Panc1 (cell line): ENCODE results near the gene HOXA9. TPM values are rescaled to one million over a fixed set of nuclear protein-coding genes. Genes with fewer than 3 reads are reported as not detected.

Source experiments
- ATAC-seq: fragments of 200-7000 bp; cut with Tn5 transposase; 2 replicates; pipeline ENCODE4 v1.9.1; 2020; ENCODE audit warnings: mild to moderate bottlenecking, moderate library complexity
- BruUV-seq: library from RNA; stranded (reverse); fragments of 400-500 nt; replicated peaks from 2 replicates; lab custom pipeline; 2021; lab: Mats Ljungman, UMichigan
- CTCF ChIA-PET: fragments of 300-600 bp; sonication (Branson Sonifier 250); formaldehyde crosslinking; loops from one replicate; lab custom pipeline; 2022; ENCODE audit warnings: antibody characterized with exemption; lab: Charles Lee
- POLR2A ChIA-PET: fragments of 300-600 bp; sonication (Branson Sonifier 250); formaldehyde crosslinking; loops from one replicate; lab custom pipeline; 2022; ENCODE audit warnings: antibody characterized with exemption; lab: Charles Lee
- DNase-seq: peaks from one replicate; pipeline ENCODE4 v3.0.0-alpha.2; 2010; ENCODE audit warnings: low read depth, low spot score
- H3K27ac ChIP-seq: 2 replicates; pipeline ENCODE4 v1.5.1; 2011; ENCODE audit warnings: mild to moderate bottlenecking, low read length, inconsistent platforms
- H3K27me3 ChIP-seq: fragments of 200-500 bp; sonication (Bioruptor generic); 2 replicates; pipeline ENCODE4 v1.6.0; 2014; ENCODE audit warnings: low read length, inconsistent platforms; ENCODE audit not compliant: control insufficient read depth, insufficient read depth
- H3K36me3 ChIP-seq: fragments of 200-500 bp; sonication (Bioruptor generic); 2 replicates; pipeline ENCODE4 v1.5.1; 2014; ENCODE audit warnings: inconsistent platforms, mild to moderate bottlenecking, low read length, moderate library complexity; ENCODE audit not compliant: control insufficient read depth, insufficient read depth
- H3K4me1 ChIP-seq: 2 replicates; pipeline ENCODE4 v1.5.1; 2011; ENCODE audit warnings: inconsistent platforms, mild to moderate bottlenecking, low read length, moderate library complexity; ENCODE audit not compliant: control insufficient read depth, insufficient read depth
- H3K4me3 ChIP-seq, 2 experiments: 2 replicates each; pipeline ENCODE4 v1.5.1; 2011 to 2012; ENCODE audit warnings: low read depth in 2 of 2, low read length in 2 of 2, mild to moderate bottlenecking in 2 of 2, inconsistent platforms in 1 of 2, moderate library complexity in 1 of 2
- H3K9me3 ChIP-seq: fragments of 200-500 bp; sonication (Bioruptor generic); 2 replicates; pipeline ENCODE4 v1.5.1; 2014; ENCODE audit warnings: low read depth, mild to moderate bottlenecking, inconsistent platforms, low read length, moderate library complexity; ENCODE audit not compliant: control insufficient read depth, insufficient read depth
- POLR2AphosphoS5 ChIP-seq: IDR thresholded peaks from 2 replicates; pipeline ENCODE4 v1.6.1; 2012; ENCODE audit warnings: mild to moderate bottlenecking, low read depth, low read length, moderate library complexity
- SIN3A ChIP-seq: IDR thresholded peaks from 2 replicates; pipeline ENCODE4 v1.6.1; 2012; ENCODE audit warnings: low read depth, mild to moderate bottlenecking, low read length, moderate library complexity, borderline replicate concordance; ENCODE audit not compliant: insufficient read depth
- TCF7L2 ChIP-seq: IDR thresholded peaks from 2 replicates; pipeline ENCODE4 v1.6.1; 2011; ENCODE audit warnings: mild to moderate bottlenecking, low read depth, low read length, inconsistent platforms
- in situ Hi-C: cut with HindIII; loops from 2 replicates; pipeline ENCODE4 v1.10.0; 2016; ENCODE audit warnings: low sequenced_read_pairs, low pct_unique_long_range_greater_than_20kb
- intact Hi-C: fragments of 100-400 bp; cut with micrococcal nuclease; formaldehyde crosslinking; loops from one replicate; pipeline ENCODE4 v1.10.0; 2022; ENCODE audit not compliant: unreplicated experiment
- total RNA-seq: library from RNA; stranded (reverse); gene quantifications from one replicate; pipeline ENCODE4 v1.2.1, GENCODE V29; 2021; ENCODE audit not compliant: unreplicated experiment
- TF ChIP-seq, protein P1 (sequence below), 2 experiments: IDR thresholded peaks; 2 replicates each; pipeline ENCODE4 v1.6.1; 2011 to 2012; ENCODE audit warnings: low read depth in 2 of 2, control low read depth in 1 of 2, low read length in 1 of 2, mild to moderate bottlenecking in 1 of 2, moderate library complexity in 1 of 2; ENCODE audit not compliant: insufficient read depth in 1 of 2
- TF ChIP-seq, protein P2 (sequence below): fragments of 450-650 bp; IDR thresholded peaks from 2 replicates; pipeline ENCODE4 v1.5.1; 2017; ENCODE audit warnings: mild to moderate bottlenecking

HOXA9 gene
- total RNA-seq, 1 experiment from 2014 or later, result not detected

DNA sequence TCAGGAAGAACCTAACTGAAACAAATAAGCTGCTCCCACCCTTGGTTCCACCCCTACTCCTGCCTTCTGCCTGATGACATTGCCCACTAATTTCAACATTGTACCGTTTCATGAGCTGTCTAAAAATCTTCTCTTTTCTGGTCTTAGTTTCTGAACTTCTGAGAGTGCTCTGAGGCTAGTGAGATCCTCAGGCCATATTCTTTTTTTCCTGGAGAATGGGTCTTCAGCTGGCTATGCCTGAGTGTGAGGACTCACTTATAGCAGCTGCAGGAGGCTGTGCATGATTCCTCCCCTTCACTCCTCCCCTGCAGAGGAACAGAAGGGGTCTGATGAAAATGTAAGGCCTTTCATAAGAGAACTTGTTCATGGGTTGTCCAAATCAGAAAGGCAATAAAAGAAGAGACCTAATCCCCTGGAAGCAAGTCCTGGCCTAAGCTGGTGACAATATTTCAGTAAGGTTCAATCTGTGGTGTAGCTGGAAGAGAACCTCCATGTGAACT is 45.9 kb downstream of the HOXA9 start:
- CTCF ChIA-PET, result interaction anchor here (1.3 kb wide), 1 partner anchor 15 kb away, joined by 5 read pairs; no protein-coding TSS in a partner anchor
- intact Hi-C loops (no loop called here), in situ Hi-C loops (no loop called here)
- Histone ChIP-seq H3K4me1 (peaks cover 68% of the 10 kb centered on the region), H3K27ac (peak overlapping the region; percentile 99), H3K9me3 (no peaks in the 10 kb centered on the region), H3K27me3 (no peaks in the 10 kb centered on the region), H3K36me3 (no peaks in the 10 kb centered on the region), H3K4me3 (peak overlapping the region in 1 of 2 experiments; percentile 67; a peak in 2 of 4 replicates)
- POLR2A ChIA-PET, result interaction anchor here (0.9 to 1.1 kb wide), 3 partner anchors 9 to 21 kb away, joined by 3 to 4 read pairs (median 3); no protein-coding TSS in a partner anchor
- DNase-seq (no peak), ATAC-seq (no peak)
- no TSS peak for BruUV-seq
- TF ChIP-seq SIN3A, result no peak
- TF ChIP-seq POLR2AphosphoS5, result no peak
- TF ChIP-seq TCF7L2, result no peak
- TF ChIP-seq, protein P1, sequence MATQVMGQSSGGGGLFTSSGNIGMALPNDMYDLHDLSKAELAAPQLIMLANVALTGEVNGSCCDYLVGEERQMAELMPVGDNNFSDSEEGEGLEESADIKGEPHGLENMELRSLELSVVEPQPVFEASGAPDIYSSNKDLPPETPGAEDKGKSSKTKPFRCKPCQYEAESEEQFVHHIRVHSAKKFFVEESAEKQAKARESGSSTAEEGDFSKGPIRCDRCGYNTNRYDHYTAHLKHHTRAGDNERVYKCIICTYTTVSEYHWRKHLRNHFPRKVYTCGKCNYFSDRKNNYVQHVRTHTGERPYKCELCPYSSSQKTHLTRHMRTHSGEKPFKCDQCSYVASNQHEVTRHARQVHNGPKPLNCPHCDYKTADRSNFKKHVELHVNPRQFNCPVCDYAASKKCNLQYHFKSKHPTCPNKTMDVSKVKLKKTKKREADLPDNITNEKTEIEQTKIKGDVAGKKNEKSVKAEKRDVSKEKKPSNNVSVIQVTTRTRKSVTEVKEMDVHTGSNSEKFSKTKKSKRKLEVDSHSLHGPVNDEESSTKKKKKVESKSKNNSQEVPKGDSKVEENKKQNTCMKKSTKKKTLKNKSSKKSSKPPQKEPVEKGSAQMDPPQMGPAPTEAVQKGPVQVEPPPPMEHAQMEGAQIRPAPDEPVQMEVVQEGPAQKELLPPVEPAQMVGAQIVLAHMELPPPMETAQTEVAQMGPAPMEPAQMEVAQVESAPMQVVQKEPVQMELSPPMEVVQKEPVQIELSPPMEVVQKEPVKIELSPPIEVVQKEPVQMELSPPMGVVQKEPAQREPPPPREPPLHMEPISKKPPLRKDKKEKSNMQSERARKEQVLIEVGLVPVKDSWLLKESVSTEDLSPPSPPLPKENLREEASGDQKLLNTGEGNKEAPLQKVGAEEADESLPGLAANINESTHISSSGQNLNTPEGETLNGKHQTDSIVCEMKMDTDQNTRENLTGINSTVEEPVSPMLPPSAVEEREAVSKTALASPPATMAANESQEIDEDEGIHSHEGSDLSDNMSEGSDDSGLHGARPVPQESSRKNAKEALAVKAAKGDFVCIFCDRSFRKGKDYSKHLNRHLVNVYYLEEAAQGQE (IDR thresholded peaks at IDR 0.05; ENCODE audit: insufficient read depth in 1 of 2, low read depth in 2 of 2, low read length in 1 of 2), result no peak
- TF ChIP-seq, protein P2, sequence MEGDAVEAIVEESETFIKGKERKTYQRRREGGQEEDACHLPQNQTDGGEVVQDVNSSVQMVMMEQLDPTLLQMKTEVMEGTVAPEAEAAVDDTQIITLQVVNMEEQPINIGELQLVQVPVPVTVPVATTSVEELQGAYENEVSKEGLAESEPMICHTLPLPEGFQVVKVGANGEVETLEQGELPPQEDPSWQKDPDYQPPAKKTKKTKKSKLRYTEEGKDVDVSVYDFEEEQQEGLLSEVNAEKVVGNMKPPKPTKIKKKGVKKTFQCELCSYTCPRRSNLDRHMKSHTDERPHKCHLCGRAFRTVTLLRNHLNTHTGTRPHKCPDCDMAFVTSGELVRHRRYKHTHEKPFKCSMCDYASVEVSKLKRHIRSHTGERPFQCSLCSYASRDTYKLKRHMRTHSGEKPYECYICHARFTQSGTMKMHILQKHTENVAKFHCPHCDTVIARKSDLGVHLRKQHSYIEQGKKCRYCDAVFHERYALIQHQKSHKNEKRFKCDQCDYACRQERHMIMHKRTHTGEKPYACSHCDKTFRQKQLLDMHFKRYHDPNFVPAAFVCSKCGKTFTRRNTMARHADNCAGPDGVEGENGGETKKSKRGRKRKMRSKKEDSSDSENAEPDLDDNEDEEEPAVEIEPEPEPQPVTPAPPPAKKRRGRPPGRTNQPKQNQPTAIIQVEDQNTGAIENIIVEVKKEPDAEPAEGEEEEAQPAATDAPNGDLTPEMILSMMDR, result no peak

DNA sequence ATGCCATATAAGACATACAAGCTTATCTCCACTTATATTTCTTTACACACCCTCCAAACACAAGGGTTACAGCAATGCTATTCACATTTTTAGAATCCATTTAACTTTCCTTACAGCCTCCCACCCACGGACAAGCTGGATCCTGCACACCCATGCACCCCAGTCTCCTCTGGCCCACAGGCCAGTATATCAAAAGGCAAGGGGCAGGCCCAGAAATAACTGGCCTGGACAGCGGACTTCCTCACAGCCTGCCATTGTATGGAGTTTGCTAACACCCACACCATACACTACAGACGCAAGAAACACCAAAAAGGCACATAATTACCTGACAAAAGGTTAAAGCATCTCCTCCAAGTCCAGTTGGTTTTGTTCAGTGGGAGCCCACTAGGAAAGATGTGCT is 46.8 kb downstream of the HOXA9 start:
- H3K36me3 ChIP-seq, result no peaks in the 10 kb centered on the region
- ChIA-PET POLR2A (interaction anchor here (1.1 kb wide), 2 partner anchors 20 to 262 kb away, joined by 3 to 4 read pairs; no protein-coding TSS in a partner anchor), CTCF (no interaction called here)
- peaks cover 63% of the 10 kb centered on the region for H3K4me1 ChIP-seq
- intact Hi-C loops, result no loop called here
- DNase-seq (no peak), ATAC-seq (no peak)
- BruUV-seq, result no TSS peak
- H3K9me3 ChIP-seq, result no peaks in the 10 kb centered on the region
- in situ Hi-C loops, result no loop called here
- H3K27ac ChIP-seq, result peak overlapping the region; percentile 99
- H3K4me3 ChIP-seq, result peak overlapping the region; percentile 60 to 92; a peak in 3 of 4 replicates
- TF ChIP-seq, protein P2, result no peak
- TF ChIP-seq, protein P1 (IDR thresholded peaks at IDR 0.05; ENCODE audit: insufficient read depth in 1 of 2, low read depth in 2 of 2, low read length in 1 of 2), result 0 out of 4 replicates have a peak, but pooled peaks of 1 of the 2 experiments have one; percentile 13
- TF ChIP-seq SIN3A, result no peak
- no peaks in the 10 kb centered on the region for H3K27me3 ChIP-seq
